ENCODE results near the gene TBL1X.

The TBL1X gene

DNA sequence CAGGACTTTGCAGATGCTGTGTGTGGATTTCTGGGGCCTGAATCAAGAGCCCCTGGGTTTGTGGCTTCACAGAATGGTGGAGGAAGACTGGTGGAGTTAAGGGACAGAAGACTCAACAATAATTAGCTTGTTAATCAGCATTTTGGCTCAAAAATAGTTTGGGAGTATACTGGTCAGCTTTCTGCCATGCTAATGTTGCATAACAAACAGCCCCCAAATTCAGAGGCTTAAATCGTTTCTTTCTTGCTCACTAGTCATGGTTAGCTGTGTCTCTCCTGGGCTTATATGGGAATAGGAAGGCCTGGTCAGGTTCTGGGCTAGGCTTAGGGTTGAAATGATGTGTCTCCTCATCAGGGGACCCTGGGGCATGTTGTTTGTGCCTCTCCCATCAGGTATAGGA lies 24.4 kb downstream of the TBL1X start:
- H3K4me3 ChIP-seq (ENCODE audit: low read length) = no peak overlapping the region

DNA sequence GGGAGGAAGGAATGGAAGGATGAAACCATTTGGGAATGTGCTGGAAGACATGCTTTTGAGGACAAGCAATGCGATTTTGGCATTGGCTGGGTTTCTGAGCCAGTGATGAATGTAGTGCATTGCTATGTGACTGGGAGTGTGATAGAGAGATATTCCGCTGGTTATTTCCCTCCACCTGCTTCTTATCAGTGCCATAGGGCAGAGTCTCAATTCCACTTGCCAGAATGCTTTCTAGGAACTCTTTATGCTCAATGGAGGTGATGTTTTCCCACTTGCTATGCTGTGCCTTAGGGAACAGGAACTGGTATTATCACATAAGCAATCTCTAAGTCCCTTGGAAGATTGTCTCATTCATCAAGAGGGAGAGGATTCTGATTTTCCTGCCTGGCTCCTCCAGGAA lies 28.0 kb downstream of the TBL1X start:
- no peak overlapping the region for H3K4me3 ChIP-seq (ENCODE audit: low read length)
- no peak for DNase-seq (ENCODE audit: low read depth, low spot score)

More for the DNA sequence above, 24.4 kb downstream of the TBL1X start:
- DNase-seq (ENCODE audit: low read depth, low spot score) = no peak

DNA sequence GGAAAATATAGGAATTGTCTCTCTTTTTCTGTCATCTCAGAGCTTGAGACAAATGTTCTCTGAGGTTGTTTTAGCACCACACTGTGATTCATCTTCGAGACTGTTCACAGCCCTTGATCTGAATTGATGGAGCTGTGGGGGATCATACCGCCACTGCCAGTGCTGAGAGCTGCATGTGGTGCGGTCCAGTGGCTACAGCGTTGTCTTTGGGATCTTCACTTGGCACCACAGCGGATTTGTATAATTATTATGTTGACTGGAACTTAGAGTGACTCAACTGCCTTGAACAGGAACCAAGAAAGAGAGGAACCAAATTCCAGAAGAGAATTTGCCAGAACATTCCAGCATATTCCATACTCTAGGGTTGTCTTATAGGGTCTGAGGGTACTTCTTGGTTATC lies 29.1 kb downstream of the TBL1X start:
- DNase-seq (ENCODE audit: low read depth, low spot score) = no peak
- H3K4me3 ChIP-seq (ENCODE audit: low read length) = no peak overlapping the region

DNA sequence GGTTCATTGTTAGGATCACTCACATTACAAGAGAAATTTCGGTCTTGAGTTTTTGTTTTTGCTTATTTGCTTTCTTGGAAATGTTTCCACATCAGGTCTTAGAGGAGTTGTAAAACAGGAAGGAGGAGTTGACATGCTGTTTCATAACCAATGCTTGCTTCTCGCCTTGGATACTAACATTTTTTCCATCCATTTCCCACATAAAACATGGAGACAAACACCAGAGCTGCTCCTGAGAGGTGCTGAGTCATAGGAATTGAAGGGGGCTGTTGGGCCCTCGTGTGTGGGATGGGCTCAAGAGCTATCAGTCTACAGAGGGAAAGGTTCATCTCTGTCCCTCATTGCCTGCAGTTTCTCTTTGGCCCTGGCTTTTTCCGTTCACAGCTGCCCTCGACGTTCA lies 29.9 kb downstream of the TBL1X start:
- no peak for DNase-seq (ENCODE audit: low read depth, low spot score)
- no peak overlapping the region for H3K4me3 ChIP-seq (ENCODE audit: low read length)

DNA sequence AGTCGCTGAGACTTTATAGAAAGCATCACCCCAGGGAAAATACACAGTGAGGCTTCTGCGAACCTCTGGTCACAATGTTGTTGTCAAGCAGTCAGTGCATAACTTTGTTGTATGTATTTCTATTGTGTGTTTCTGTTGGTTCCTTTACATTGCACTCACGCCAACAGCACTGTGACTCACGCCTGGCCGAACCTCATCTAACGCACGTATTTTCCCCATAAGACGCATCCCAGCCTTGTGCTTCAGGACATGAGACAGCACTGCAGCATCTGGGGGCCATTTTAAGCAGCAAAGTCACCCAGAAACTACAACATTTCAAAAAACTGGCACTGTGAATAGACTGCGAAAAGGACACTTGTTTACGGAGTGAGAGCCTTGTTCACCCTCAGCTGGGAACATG lies 30.6 kb downstream of the TBL1X start:
- H3K4me3 ChIP-seq (ENCODE audit: low read length) = no peak overlapping the region
- no peak for DNase-seq (ENCODE audit: low read depth, low spot score)

DNA sequence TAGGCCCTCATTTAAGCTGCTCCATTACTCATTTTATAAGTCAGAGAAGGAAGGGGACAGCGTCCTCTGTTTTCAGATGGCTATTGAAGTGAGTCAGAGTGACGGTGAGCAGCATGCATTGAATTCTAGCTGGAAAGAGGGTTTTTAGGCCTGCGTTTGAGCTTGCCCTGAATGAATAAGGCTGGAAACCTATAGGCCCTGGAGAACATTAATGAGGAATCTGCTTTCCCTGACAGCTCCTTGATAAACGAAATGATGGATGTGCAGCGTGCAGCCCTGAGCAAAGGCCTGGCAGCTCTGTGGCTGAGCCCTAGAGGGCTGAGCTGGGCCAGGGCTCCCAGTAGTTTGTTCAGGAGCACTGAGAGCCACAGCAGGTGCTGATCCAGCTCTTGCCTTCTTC lies 33.4 kb downstream of the TBL1X start:
- H3K4me3 ChIP-seq (ENCODE audit: low read length) = no peak overlapping the region
- no peak for DNase-seq (ENCODE audit: low read depth, low spot score)

DNA sequence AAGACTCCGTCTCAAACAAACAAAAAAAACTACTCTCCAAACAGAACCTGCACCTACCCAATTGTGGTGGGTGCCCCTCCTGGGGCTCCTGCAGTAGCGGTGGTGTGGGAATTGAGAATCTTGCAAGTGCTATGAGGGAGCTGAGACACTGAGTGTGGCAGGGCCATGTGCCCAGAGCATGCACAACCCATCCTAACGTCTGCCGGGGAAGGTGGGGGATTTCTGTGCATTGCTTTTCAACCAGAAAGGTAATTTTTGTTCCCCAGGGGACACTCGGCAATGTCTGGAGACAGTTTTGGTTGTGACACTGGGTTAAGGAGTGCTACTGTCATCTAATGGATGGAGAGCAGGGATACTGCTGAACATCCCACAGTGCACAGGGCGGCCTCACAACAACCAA lies 35.7 kb downstream of the TBL1X start:
- DNase-seq (ENCODE audit: low read depth, low spot score) = no peak

DNA sequence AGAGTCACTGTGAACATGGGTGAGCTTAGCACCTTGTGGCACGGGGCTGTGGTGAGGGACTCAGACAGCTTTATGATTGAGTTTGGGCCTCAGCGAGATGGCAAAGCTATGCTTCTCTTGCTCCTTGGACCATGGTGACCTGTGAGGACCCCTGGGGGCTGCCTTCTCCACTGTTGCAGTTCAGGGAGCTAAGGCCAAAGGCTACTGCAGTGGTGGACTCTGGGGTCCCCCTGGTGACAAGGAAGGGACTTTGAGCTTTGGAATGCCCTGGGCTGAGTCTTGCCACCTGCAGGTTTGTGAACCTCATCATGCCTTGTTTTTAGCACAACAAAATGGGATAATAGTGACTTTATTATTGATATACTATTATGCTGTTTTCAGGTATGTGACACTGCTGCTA lies 36.5 kb downstream of the TBL1X start:
- DNase-seq (ENCODE audit: low read depth, low spot score) = no peak
- no peak overlapping the region for H3K4me3 ChIP-seq (ENCODE audit: low read length)

More for the DNA sequence above, 35.7 kb downstream of the TBL1X start:
- no peak overlapping the region for H3K4me3 ChIP-seq (ENCODE audit: low read length)

DNA sequence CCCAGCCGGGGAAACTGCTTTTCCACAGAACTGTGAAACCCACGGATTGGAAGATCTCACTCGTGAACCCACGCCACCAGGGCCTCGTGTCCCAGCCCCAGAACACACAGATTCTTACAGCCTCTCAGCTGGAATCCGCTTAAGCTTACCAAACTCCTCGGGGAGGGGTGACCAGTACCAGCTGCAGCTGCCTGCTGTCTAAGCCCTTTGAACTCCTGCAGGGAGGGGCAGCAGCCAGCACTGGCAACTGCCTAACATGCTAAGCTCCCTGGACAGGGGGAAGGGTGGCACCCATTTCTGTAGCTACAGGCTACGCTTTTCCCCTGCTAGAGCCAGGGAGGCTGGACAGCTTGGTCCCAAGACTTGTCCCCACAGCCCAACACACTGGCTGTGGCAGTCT lies 38.4 kb downstream of the TBL1X start:
- H3K4me3 ChIP-seq (ENCODE audit: low read length) = no peak overlapping the region
- DNase-seq (ENCODE audit: low read depth, low spot score) = no peak

DNA sequence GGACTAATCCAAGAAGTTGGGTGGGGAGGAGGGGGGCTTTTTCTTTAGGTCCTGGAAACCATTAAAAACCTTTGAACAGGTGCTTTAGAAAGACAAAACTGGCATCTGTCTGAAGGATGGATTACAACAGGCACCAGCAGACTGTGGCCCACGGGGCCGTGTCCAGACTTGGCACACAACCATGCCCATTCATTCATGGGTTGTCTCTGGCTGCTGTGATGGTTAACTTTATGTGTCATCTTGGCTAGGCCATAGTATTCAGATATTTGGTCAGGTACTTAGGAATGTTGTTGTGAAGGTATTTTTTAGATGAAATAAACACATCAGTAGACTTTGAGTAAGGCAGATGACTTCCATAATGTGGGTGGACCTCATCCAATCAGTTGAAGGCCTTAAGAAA lies 45.5 kb downstream of the TBL1X start:
- DNase-seq (ENCODE audit: low read depth, low spot score) = no peak
- H3K4me3 ChIP-seq (ENCODE audit: low read length) = no peak overlapping the region

DNA sequence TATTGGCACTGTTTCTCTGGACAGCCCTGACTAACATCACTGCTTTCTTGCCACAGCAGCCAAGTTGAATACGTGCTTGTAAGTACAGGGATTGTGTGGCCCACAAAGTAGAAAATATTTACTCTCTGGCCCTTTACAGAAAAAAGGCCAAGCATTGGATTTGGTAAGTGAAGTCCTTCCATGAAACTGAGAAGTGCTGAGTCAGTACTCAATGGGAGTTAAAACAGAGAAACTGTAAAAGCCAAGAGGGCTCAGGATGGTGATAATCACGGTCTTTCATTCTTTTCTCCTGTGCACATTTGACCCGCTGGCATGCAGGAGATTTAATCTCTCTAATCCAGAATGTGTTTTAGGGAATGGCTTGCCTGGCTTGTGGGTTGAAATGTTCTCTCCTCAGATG lies 46.1 kb downstream of the TBL1X start:
- DNase-seq (ENCODE audit: low read depth, low spot score) = no peak
- H3K4me3 ChIP-seq (ENCODE audit: low read length) = no peak overlapping the region

DNA sequence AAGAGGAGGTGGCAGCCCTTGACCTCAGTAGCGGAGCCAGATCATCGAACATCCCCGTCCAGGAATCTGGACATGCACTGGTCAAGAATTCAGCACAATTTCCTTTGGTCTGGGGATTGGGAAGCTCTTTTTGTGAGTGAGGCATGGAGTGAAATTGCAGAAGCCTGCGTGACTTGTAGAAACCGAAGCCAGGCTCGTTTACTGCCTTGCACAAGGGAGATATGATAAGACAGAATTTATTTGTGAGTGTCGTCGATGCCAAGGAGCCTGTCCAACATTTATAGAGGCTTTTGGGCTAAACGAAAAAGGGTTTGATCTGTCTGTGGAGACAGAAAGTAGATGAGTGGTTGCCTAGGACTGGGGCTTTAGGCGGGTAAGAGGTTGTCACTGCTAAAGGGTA lies 50.6 kb downstream of the TBL1X start:
- no peak overlapping the region for H3K4me3 ChIP-seq (ENCODE audit: low read length)
- no peak for DNase-seq (ENCODE audit: low read depth, low spot score)

DNA sequence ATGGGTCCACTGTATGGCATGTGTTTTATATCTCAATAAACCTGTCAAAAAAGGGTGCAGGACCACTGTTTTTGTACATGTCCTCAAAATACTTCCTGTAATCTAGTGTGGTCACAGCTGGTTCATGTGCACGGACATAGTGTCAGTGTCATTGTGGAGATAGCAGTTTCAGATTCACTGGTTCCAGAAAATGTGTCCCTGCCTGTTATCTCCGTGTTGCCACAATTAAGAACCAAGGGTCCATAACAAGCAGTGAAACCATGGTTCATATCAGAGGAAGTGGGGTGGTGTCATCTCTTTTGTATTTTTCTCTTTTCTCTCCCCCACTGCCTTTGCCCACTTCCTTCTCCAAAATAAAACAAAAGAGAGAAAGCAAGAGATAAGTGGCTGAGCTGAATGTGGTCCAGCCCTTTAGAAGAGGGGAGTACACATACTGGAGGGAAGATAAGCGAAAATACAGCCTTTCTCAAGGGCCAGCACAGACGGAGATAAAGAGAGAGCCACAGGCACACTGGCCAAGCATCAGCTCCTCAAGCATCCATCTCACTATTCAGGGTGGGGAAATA lies 51.2 kb downstream of the TBL1X start:
- H3K4me3 ChIP-seq (ENCODE audit: low read length) = no peak overlapping the region
- peak; percentile 32 for DNase-seq (ENCODE audit: low read depth, low spot score)

DNA sequence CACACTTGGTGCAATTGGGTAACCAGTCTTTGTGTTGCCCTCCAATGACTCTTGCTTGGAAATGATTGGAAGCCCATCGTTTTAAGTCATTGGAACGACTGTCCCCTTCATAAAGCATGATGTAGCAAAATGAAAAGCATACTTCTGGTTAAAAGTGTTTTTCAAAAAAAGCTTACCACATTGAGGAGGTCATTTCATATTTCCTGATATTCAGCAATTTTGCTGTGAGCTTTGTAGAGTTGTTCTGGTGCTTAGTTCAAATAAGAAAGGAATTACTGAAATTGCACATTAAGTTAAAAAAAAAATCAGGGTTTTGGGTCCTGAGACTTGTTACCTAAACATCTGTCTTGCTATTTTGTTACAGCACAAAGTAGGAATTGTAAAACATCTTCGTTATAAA lies 51.8 kb downstream of the TBL1X start:
- no peak overlapping the region for H3K4me3 ChIP-seq (ENCODE audit: low read length)
- DNase-seq (ENCODE audit: low read depth, low spot score) = no peak

DNA sequence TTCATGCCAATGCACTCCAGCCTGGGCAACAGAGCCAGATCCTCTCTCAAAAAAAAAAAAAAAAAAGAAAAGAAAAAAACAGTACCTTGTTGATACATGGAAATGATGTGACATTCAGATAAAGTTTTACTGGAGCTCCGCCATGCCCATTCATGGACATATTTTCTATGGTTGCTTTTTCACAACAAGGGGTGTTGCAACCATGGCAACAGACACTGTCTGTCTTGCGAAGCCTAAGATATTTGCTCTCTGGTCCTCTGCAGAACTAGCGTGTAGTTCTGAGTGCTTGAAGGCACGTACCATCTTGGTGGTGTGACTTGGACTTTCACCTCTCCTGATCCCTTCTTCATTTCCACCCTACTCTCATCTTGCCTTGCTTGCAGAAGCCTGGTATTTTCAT lies 53.2 kb downstream of the TBL1X start:
- no peak for DNase-seq (ENCODE audit: low read depth, low spot score)
- no peak overlapping the region for H3K4me3 ChIP-seq (ENCODE audit: low read length)

DNA sequence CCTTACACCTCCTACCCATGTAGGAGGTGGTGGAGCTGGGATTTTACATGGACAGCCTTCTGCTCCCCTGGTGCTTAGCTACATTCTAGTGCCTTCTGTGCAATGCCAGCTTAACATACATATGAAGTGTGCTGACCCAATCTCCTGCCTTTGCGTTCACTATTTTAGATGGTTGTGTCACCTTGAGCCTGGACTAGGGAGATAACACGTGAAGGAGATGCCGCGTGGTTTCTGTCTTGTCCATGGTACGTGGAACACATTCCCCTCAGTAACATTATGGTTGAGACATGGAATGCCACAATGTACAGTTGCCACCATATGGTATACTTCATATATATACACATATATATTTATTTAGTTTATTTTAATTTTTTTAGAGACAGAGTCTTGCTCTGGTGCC lies 54.0 kb downstream of the TBL1X start:
- no peak overlapping the region for H3K4me3 ChIP-seq (ENCODE audit: low read length)
- no peak for DNase-seq (ENCODE audit: low read depth, low spot score)

DNA sequence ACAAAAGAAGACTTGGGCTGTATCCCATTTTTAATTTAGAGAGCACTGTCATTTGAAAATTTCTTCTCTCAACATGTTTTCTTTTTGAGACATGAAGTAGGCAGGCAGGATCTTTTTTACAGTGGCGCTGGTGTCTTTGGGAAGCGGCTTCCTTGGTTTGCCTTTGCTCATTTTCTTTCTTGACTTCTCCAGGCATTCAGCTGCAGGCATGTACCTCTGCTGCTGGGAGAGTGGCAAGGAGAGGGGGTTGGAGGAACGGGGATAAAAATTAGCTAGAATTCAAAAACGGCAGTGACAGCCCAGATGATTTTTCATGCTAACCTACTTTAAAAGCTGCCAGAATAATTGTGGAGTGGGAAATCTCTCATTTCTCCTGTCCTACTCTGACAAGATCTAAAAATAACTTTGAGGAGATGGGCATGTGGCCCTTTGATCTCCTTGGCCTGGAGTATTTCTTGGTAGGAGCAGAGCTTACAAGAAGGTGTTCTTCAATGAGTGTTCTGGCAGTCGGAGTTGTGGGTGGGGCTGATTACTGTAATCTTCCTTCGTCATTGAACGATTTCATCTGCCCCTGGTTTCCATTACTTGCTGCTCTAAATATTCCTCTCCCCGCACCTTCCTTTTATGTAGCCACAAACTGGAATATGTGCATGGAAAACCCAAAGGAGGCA lies 54.8 kb downstream of the TBL1X start:
- H3K4me3 ChIP-seq (ENCODE audit: low read length) = no peak overlapping the region
- no peak for DNase-seq (ENCODE audit: low read depth, low spot score)

DNA sequence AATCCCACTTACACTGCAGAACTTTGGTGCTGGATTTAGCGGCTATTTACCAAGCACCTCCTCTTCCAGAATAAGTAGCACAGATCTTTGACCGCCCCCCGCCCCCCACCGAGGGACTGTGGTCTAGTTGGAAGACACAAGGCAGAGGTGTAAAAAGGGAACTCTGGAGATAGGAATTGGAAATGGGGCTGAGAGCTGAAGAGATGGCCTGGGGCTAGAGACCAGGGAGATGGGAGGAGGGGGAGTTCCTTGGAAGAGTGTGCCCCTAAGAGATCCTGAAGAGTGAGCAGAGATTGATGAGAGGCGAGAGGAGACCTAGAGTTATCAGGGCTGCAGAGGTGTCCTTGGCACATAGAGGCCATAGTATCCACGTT lies 55.3 kb downstream of the TBL1X start:
- no peak for DNase-seq (ENCODE audit: low read depth, low spot score)
- H3K4me3 ChIP-seq (ENCODE audit: low read length) = no peak overlapping the region

DNA sequence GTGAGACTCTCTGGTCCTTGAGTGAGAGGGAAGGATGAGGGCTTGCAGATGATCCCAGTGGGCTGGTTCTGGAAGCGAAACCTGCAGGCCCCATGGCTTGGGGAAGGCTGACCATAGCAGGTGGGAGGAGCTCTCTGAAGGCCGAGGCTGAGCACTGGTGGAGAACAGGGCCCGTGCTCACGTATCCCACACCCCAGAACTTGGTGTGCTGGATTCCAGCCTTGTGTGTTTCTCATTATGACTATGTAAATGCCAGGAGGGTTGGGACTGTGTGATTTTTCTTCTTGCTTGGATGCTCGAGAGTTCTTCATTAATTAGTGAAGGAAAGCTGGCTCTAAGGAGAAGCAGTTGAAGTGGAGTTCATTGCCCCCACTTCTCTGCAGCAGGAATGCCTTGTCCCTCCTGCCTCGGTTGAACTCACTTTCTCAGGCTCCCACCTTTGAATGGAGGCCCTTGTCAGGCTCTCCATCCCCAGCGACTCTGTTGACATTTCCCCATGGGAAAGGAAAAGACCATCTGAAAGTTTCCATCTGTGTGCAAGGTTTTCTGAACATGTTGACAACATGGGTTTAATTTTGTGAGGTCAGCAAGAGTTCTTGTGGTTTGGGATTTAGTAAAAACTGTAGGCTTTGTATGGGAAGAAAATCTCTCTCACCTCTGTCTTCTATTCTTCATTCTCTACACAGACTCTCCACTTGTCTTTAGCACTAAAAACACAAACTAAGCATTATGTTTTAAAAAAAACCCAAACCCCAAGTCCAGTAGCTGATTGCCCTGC lies 57.7 kb downstream of the TBL1X start:
- H3K4me3 ChIP-seq (ENCODE audit: low read length) = no peak overlapping the region
- no peak for DNase-seq (ENCODE audit: low read depth, low spot score)

DNA sequence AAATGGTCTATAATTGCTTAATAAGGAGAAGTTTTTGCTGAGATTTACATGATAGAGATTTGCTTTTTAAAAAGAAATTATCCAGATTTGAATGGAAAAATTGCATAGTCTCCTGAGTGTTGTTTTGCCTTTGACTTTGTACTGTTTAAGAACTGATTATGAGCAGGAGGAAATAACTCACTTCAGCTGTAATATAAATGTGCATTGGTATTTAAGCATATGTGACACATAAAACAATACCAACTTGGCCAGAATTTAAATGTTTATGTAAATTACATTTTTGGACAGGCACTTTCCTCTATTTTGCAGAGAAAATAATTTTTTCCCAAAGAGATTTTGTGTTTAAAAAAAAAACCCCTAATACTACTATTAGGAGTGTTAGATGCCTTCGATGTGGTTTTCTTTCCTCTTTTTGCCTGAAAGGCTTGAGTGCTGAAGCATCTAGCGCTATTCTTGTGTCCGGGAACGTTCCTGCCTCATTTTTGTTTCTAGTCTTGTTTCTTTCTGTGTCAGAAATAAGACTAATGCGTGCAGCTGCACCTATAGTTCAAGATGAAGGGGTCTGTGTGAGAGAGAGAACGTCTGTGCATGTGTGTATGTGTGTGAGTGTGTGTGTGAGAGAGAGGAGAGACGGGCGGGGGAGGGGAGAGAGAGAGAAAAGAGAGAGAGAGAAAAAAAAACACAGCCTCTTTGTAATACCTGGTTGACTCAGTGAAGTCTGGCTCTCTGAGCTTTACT lies 60.8 kb downstream of the TBL1X start:
- no peak overlapping the region for H3K4me3 ChIP-seq (ENCODE audit: low read length)

More for the DNA sequence above, 60.8 kb downstream of the TBL1X start:
- DNase-seq (ENCODE audit: low read depth, low spot score) = no peak
